Stimulated activated CD4-positive, alpha-beta T cell treated with anti-CD3 and anti-CD28 coated beads, Interleukin-4, amount 100 ng/mL, for 4 hours (primary cell): ENCODE measurements around the gene ENTPD6.
"Not testable (repeated sequence)": the region's sequence is repeated elsewhere in the genome, so short reads cannot be mapped to it uniquely, and the experiment has no call there.

Experiments
- DNase-seq, 2 experiments: peaks; one replicate each; pipeline ENCODE4 v3.0.0-alpha.2; 2020

Gene ENTPD6

DNA sequence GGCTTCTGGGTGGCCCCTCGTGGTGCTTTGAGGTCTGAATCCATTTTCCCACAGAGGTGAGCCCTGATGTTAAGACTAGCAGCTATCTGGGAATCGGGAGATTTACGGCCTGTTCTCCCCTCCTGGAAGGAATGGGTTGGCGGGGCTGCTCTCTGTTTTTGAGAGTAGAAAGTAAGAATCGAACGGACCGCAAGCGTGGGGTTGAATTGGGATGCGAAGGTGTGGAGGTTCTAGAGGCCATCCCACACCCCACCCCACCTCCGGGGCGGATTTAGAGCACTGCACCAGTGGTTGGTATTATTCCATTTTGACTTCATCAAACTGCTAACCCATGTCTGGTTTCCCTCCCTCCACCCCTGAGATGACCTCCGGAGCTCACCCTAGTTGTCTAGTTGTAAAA is 63.8 kb downstream of the ENTPD6 start:
- DNase-seq: no peak

DNA sequence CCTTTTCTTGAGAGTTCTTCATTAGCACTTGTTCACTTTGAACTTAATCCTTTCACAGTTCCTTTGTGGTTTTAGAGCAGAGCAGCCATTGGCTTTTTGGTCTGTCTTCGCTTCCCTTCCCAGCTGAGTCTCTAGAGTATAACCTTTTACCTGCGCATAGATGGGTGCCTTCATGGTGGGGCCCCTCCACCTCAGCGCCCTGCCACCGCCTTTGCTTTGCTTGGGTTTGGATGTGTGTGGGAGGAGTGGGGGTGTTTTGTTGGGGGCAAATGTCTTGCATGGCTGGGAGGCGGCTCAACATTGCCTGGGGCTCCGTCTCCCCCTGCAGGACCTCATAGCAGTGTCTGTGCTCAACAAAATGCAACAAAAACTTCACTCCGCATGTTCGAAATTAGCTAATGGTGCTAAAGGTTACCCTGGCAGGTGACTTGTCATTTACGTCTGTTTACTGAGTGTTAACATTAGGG is 64.3 kb downstream of the ENTPD6 start:
- DNase-seq: peak in 1 of 2 experiments; percentile 37

DNA sequence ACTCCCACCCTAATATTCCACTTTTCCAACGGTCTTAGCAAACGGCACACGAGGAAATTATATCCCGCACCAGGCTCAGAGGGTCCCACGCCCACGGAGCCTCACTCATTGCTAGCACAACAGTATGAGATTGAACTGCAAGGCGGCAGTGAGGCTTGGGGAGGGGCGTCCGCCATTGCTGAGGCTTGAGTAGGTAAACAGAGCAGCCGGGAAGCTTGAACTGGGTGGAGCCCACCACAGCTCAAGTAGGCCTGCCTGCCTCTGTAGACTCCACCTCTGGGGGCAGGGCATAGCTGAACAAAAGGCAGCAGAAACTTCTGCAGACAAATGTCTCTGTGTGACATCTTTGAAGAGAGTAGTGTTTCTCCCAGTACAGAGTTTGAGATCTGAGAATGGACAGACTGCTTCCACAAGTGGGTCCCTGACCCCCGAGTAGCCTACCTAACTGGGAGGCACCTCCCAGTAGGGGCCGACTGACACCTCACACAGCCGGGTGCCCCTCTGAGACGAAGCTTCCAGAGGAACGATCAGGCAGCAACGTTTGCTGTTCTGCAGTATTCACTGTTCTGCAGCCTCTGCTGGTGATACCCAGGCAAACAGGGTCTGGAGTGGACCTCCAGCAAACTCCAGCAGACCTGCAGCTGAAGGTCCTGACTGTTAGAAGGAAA is 65.4 kb downstream of the ENTPD6 start:
- not testable (repeated sequence) for DNase-seq

DNA sequence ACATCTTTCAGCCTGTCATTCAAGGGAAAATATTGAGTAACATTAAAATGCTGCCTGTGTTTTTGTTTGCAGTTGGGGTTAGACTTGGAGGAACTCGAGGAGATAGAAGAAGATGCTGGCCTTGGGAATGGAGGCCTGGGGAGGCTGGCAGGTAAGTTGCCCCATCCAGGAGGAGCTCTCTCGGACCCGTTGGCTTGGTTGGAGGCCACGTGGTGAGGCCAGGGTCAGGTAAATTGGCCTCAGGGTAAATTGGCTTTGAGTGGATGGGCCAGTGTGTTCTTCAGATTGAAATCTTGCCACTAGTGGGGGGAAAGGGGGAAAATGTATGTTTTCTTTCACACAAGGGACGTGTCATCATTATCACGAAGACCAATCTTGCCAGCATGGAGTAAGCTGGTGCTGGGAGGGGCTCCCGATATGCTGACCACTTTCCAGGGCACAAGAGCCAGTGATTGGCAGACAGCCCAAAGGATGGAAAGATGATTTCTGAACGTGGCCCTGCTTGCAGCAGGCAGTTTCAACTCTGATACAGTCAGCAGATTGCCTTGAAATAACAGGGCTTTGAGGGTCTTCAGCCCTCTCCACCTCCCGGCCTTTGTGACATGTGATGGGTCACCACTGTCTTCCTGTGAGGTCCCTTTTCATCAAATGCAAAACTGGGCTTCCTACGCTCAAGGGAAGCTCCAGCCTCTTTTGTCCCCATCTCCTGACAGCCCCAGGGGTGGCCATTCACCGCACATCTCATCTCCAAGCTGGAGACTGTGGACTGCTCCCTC is 73.7 kb downstream of the ENTPD6 start:
- DNase-seq: no peak

DNA sequence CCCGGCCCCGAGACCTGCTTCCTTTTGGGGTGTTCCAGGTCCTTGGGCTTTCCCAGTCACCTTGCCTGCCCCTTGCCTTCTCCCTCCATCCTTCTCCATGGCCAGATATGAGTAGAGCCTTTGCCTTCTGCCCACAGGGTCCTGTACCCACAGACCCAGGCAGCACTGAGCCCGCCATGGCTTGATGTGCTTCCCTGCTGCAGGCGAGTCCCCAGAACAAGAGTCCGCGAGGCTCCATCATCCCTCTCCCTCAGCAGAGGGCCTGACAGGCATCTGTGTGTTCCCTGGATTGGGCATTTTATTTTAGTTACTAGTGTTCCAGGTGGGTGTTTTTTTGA is 74.3 kb downstream of the ENTPD6 start:
- no peak for DNase-seq

DNA sequence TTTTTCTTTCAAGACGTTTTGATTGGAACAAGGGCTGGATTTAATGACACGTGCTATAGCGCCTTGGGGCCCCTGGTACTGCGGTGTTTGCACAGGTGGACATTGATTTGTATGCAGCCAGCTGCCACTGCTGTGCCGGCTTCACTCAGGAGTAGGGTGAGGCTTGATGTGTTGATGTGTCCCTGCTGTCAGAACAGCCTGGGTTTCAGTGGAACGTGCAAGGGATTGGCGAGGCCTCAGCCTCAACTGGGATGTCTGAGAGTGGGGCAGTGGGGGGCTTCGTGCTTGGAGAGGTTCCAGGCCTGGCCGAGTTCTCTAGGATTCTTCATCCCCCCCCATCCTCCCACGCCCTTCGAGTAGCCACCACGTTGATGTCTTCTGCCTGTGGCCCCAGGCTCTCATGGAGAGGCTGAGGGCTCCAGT is 75.3 kb downstream of the ENTPD6 start:
- no peak for DNase-seq

DNA sequence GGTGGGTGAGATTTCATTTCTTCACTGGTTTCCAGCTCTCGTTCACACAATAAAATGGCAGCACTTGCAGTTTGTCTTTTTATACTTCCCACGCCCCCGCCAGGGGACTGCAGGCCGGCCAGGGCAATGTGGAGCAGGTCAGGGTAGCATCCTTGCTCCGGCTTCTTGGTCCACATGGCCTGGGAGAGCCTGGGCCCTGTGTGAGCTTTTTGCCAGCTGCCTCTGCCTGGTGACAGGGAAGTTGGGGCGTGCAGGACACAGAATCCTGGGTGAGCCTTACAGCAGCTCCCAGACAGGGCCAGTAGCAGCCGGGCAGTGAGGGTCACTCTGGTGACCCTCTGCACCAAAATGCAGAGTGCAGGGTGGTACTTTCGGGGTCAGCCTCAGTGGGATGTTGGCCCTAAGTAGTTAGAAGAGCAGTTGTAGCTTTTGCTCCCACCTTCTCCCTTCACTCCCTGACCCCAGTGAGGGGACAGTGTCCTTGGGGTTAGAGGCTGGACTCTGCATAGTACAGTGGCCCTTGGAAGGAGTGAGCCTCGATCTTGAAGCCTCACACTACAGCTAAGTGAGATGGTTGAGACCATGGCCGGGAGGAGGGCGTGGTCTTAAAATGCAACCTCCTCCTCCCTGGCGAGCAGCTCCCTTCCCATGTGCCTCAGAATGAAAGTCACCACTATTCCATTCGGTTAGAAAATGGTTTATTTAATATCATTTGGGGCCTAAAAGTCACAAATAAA is 76.1 kb downstream of the ENTPD6 start:
- no peak for DNase-seq

DNA sequence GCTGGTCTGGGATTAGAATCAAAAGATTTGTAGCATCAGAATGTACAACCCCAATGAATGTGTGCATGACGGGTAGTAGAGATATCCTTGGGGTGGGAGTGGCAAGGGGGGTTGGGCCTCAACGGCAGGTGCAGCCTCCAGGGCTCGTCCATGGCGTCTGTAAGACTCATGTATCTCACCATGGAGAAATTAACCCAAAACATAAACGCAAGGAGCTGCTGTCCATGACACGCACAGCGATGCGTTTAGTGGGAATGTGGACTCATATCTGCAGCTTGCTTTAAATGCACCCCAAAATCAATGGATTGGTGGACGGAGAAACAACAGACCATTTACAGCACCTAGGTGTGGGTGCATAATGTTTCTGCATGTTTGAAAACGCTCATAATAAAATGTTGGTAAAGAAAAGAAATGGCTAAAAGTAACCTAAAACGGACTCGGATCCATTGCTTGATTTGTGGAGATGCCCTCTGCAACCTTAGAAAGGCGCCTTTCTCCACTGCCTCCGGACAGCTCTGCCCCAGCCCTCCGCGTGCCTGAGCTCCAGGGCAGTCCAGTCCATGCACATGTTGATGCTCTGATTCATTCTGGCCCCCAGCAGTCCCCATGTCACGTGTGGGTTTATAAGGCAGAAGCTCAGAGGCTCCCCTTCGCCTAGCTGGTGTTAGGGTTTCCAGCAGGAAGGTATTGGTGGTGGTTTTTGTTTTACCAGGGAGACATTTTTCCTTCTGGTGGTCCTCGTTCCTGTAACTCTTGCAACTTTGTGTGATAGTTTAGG is 76.9 kb downstream of the ENTPD6 start:
- no peak for DNase-seq

DNA sequence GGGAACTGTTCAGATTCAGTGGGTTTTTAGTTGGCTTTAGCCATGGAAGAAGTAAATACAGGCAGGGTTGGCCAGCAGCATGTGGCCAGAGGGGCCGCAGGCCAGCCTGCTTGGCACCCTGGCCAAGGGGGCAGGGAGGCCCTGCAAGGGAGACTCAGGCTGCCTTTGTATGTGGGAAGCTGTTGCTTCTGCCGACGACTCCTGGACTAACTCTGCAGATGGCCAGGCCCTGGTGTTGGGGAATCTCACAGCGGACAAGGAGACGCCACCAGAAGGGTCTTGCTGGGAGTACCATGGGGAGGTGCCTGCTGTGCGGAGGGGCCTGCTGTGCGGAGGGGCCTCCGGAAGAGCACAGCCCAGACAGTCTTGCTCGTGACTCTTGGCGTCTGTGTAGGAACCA is 77.5 kb downstream of the ENTPD6 start:
- DNase-seq: no peak

DNA sequence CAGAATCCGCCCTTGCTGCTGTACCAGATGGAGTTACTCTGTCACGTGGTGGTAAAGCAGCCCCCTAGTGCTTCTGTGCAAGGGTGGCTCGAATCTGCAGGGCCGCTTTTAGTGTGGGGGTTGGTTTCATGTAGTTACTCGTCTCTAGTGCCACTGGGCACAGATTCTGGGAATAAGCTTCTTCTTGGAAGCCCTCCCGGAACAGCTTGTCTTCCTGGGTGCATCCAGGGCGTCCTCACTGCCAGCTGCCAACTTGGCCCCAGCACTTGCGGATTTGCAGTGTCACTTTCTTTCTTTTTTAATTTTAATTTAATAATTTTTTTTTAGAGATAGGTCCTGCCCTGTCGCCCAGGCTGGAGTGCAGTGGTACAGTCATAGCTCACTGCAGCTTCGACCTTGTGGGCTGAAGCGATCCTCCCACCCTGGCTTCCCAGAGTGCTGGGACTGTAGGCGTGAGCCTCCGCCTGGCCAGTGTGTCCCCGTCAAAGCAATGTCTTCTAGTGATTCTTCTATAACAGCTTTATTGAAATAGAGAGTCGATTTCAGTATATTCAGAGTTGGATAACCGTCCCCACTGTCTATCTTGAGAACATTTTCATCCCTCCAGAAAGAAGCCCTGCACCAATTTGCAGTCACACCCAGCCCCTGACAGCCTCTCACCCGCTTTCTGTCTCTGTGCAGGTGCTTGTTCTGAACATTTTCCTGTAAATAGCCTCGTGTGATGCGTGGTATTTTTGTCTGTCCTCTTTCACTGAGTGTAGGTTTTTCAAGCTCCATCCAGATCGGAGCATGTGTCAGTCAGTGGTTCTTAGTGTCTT is 78.2 kb downstream of the ENTPD6 start:
- DNase-seq: no peak

DNA sequence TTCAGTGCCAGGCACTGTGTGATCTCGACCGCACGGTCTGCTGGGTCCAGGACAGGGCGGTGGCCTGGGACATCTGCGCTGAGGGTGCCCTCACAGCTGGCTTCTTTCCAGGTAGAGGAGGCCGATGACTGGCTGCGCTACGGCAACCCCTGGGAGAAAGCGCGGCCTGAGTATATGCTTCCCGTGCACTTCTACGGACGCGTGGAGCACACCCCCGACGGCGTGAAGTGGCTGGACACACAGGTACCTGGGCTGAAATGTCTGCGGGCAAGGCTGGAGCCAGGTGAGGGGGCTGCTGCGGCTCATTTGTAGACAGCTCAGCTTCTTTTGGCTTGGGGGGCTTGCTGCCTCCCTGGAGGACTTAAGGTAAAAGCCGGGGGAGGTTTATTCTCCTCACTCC is 79.0 kb downstream of the ENTPD6 start:
- DNase-seq: no peak

DNA sequence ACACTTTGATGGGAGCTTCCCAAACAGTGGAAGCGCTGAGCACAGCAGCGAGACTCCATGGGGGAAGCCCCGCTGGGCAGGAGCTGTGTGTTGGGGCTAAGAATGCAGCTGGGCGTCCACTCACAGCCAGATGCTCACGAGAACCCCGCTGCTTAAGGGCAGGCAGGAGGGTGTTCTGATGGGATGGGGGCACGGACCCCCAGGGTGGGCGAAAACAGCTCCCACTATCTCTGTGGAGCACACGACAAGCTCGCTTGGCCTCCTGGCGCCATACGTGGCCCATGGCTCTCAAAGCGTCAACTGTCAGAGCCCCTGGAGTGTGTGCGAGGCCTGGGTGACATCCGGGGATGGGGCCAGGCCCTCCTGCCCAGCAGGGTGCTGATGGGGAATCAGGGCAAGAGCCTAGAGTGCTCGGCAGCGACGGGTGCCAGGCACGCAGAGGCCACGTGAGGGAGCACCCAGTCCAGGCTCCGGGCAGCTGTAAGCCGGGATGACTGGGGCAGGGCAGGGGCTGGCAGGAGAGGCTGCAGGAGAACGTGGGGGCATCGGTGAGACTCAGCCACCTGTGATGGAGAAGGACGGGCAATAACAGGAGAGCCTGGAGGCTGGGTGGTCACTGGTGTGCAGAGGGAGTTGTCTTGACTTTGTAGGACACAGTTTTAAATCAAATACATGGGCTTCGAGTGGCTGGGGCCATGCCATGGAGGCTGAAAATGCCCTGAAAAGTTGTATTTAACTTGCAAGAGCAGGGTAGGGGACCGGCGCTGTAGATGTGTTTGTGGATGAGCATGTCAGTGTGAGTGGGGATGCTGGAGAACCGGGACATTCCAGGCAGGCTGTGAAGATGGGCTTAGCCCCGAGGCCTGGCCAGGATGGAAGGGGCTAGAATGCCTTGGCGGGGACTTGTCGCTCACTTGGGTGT is 79.6 kb downstream of the ENTPD6 start:
- DNase-seq: no peak

DNA sequence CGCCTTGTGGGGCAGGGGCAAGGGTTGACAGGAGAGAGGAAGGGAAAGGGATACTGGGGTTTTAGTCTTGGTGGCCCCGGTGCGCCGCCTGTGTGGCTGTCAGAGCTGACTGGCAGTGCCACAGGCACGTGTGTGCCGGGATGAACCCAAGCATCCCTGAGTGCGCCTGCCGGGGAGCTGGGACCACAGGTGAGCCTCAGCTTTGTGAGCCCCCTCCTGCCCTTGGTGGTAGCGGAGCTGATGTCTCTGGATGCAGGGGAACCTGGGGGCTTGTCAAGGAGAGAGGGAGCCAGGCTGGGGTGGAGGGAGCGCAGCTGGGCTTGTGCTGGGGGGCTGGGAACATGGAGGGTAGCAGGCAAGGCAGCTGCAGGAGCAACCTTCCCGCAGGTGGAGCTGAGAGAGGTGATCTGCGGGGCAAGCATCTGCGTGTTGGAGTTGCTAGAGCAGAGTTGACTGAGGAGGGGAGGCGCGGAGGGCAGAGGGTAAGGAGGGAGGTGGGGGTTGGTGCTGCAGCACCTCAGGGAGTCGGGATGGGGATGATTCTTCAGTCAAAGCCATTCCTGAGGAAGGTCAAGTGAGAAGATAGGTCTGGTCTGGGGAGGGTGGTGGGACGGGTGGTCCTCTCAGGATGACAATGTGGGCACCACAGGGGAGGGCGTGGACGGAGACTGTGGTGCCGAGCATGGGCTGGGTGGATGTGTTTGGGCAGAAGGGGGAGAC is 80.5 kb downstream of the ENTPD6 start:
- no peak for DNase-seq
